HG03135 (cell line): ENCODE measurements around the gene ESAM.
"Not testable (repeated sequence)": the region's sequence is repeated elsewhere in the genome, so short reads cannot be mapped to it uniquely, and the experiment has no call there.

Experiments
- ATAC-seq: cut with Tn5 transposase; IDR thresholded peaks from one replicate; pipeline ENCODE4 v1.9.1; 2021; ENCODE audit warnings: mild to moderate bottlenecking, moderate library complexity; ENCODE audit not compliant: unreplicated experiment

ESAM gene

DNA sequence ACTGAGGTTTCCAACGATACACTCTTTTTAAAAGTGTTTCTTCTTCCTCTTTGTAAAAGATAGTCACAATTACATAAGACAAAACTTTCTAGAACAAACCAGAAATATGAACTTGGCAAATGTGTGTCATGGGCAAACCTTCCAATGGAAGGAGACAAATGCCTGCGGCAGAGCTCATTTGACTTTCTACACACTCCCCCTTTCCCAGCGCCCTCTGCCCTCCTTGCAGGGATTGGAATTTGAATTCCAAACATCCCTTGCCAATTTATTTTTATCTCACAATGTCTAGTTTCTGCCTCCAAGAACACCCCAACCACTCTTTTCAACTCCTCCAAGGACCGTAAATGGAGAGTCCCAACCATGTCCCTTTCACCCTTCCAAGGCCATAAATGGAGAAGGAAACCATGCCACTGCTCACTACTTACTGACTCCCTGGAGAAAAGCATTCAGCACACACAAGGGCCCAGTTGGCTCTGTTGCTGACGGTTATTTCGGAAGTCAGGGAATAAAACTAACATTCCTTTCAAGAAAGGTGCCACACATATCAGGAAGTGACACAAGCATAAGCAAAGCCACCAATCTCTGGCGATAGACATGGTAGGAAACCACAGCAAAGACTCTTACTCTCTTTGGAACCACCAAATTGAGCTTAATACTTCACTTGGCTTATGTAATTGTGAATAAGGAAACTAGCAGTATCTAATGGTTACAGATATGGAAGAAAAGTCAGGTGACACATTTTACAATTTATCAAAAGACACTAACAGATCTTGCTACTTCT is 15.0 kb upstream of the ESAM start:
- no peak for ATAC-seq

DNA sequence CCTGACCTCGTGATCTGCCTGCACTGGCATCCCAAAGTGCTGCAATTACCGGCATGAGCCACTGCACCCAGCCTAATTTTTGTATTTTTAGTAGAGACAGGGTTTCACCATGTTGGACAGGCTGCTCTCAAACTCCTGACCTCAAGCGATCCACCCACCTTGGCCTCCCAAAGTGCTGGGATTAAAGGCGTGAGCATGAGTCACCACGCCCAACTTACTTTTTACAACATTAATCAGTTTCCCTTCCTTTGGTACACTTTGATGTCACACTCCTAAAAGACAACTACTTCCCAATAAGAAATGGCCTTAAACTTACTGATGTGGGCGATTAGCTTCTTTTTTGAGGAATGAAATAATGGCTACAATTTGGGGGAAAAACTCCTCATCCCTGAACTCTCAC is 8.9 kb upstream of the ESAM start:
- not testable (repeated sequence) for ATAC-seq

DNA sequence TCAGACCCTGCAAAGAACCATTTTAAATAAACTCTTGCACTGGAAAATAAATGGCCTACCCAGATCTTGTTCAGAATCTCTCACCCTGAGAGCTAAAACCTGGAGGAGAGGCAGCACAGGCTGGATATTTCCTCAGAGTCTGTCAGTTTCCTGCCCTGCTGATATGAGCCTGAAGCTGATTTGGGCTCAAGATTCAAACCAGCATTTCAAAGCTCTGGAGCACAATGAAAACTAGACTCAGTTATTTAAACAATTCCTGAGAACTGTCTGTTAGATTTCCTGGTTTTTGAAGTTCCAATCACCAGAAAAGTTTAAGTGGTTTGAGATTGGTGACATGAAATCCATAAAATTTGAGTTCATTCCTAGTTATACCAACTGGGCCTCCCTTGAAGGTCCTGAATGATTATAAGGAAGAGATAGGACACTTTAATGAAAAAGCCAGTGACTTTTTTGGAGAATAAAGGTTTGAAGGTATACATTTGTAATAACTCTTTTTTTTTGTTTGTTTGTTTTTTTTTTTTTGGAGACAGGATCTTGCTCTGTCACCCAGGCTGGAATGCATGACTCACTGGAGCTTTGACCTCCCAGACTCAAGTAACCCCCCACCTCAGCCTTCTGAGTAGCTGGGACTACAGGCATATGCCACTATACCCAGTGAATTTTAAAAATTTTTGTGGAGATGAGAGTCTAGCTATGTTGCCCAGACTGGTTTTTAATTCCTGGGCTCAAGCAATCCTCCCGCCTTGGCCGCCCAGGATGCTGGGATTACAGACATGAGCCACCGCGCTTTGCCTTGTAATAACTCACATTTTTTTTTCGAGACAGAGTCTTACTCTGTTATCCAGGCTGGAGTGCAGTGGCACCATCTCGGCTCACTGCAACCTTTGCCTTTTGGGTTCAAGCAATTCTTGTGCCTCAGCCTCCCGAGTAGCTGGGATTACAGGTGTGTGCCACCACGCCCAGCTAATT is 8.0 kb upstream of the ESAM start:
- ATAC-seq = no peak

DNA sequence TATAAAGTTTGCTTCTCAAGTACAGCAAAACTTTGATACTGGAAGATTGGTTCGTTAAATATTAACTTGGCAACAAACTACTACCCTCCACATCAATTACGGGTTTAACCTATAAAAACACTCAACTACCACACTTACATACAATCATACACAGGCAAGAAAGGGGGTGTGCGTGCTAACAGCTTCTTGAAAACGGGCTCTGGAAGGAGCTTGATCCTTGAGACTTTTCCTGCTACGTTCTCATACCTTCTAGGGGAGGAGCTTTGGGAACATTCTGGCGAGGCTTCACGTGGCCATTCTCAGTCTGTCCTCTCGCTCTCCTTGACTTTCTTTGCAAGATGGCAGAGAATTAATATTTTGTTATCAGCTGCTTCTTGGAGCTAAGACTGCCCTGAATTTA is 6.8 kb upstream of the ESAM start:
- no peak for ATAC-seq

DNA sequence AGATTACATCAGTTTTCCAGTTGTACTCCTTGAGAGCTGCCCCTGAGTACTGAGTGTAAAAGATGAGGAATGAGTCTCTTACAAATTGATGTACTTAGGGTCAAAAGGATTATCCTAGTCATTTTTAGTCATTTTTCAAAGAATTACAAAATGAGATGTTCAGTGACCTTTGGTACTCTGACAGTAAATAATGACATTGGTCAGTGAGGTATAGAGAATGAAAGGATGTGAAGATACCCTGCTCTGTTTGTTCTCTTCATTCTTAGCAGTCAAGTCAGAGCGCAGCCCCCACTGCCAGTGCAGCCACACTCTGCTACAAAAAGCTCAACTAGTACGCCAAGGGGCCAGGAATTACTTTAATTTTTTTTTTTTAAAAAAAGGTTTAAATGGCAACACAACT is 4.1 kb upstream of the ESAM start:
- no peak for ATAC-seq

DNA sequence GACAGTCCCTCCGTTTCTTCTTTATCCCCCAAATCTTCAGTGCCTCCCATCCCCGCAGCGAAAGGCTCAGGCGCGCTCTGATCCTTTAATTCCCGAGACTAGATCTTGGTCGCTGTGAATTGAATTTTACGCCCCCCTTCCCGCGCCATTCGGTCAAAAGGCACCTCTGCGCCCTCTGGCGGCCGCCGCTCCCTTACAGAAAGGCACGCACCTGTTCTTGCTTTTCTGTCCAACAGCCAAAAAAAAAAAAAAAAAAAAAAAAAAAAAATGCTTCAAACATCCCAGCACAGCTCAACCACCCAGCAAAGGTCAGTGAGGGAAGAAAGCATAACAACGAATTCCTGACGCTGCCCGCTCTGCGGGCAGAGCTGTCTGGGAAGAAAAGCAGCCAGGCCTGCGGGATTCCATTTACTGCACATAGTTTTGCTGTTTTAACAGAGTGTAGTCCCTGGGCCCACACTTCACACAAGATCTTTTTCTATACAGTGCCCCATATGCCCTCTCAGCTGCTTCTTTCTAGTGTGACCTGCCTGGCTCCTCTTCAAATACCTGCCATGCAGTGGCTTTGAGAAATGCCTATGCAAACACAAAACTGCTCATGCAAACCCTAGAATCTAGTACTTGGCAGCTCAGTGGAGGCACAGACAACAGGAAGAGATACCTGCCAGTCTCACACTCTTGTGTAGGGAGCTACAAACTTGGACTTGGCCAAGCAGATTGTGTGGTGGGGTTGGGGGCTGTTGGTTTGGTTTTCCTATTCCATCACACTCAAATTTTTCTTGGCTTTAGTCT is 1.3 kb upstream of the ESAM start:
- peak; percentile 13 for ATAC-seq

DNA sequence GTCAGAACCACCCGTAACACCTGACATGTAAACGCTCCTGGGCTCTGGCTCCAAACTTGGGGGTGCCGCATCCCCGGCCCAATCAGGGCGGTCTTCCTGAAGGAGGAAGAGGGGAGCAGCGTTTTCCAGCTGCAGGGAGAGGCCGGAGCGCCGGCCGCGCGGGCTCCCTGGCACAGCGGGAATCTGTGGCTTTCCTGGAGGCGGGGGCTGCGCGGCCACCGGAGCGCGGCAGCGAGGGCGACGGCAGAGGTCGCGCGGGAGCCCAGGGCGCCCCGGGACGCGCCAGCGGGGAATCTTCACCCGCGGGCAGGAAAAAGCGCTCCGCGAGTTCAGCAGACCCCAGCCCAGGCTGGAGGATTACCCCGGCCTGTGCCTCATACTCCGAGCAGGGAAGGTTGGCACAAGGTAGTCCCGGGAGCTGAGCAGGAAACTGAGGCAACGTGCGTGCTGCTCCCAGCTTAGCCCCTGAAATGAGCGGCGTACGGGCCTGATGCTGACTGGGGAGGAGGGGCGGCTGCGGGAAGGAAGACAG is 600 bp upstream of the ESAM start:
- ATAC-seq = peak; percentile 9

DNA sequence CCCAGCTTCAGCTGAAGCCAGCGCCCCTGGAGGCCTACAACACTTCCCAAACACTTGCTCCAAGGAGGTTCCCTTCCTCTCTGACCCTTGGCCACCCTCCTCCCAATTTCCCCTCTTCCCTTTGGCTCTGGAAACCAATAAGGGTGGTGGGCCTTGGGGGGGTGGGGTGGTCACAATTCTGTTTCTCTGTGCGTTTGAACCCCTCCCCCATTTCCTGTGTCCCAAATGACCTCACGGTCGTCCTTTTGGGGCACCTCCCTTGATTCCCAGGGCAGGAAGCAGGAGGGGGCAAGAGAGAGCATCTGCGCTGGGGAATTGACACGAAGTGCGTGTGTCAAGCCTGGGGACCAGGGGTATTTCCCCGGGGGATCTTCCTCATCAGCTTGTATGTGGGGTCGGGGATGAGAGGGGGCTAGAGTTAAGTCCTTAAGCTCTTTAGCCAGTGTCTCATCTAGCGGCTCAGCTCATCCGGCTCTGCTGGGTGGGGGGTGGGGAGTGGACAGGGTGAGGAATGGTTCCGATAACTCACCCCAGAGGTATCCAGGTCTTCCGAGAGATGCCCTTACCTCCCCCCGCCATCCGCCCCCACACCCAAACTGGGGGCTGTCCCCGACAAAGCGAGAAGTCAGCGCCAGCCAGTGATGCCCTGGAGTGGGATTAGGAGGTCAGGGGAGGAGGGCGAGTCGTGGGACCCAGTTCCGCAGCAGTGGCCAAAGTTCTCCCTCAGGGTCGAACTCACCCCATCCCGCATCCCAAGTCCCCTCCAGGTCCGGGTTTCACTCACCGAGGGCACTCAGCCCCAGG is 587 bp downstream of the ESAM start:
- no peak for ATAC-seq

DNA sequence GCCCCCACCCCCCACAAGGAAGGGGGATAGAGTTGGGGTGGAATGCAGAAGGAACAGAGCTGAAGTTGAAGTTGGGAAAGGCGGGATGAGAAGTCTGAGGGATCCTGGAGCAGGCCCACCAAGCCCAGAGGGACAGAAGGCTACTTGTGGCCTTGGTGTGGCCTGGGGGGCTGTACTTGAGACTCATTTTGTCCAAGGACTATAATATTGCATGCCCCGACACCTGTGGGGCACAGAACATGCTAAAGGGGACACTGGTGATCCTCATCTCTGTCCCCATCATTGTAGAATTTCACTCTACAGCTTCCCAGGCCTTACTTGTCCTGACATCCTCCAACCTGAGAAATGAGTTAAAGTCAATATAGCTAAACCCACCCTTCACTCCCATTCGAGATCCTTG is 1.3 kb downstream of the ESAM start:
- ATAC-seq = no peak

DNA sequence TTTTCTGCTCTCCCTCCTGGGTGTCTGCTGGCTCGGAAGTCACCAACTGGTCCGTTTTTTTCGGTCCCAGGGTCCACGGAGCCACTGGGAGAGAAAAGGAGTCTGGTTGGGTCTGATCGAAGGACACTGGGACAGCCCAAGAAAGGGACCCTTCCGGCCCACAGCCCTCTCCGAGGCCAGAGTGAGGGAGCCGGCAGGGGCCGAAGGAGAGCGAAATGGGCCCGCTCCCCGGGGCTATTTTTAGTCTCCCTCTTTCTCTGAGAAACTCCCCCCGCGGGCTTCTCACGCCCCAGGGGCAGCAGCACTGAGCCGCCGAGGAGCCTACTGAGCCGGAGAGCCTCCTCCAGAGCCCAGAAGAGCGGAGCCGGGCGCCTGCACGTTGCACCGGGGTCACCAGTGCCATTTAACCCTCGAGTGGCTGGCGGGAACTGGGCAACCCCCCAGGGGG is 1.9 kb downstream of the ESAM start:
- peak; percentile 30 for ATAC-seq

DNA sequence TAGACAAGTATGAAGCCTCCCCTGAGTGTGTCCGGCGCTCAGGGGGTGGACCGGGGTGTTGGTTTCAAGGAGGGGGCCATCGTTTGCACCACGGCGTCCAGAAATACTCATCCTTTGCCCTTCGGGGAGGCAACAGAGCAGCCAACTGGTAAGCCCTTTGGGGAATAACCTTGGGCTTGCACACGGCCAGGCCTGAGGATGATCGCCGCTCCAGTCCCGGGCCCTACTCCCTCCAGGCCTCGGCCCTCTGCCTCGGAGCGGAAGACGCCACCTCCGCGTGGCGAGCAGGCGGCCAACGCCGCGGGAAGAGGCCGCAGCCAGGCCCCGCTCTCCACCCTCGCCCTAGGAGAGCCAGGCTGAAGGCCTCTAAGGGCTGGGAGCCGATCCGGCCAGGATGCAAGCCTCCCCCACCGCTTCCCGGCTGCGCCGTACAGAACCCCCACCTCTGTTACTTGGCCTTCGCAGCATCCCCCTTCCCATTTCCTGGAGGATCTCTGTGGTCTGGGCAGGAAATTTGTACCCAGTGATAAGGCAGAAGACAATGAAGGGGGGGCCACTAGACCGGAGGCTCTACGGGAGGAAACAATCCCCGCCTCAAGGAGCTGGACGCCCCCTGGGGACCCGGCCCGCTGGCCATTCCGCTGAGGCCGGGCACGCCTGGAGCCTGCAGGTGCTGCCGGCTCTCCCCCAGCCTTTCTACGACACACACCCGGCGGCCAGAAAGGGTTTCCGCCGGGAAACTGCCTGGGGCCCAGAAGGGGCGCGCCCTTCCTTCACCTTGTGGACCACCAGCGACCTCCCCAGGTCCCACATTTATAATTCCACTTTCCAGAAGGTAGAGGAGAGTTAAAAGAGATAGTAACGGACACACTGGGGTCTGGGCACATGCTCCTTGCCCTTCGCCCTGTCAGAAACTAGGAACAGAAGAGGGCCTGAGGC is 2.6 kb downstream of the ESAM start:
- no peak for ATAC-seq

DNA sequence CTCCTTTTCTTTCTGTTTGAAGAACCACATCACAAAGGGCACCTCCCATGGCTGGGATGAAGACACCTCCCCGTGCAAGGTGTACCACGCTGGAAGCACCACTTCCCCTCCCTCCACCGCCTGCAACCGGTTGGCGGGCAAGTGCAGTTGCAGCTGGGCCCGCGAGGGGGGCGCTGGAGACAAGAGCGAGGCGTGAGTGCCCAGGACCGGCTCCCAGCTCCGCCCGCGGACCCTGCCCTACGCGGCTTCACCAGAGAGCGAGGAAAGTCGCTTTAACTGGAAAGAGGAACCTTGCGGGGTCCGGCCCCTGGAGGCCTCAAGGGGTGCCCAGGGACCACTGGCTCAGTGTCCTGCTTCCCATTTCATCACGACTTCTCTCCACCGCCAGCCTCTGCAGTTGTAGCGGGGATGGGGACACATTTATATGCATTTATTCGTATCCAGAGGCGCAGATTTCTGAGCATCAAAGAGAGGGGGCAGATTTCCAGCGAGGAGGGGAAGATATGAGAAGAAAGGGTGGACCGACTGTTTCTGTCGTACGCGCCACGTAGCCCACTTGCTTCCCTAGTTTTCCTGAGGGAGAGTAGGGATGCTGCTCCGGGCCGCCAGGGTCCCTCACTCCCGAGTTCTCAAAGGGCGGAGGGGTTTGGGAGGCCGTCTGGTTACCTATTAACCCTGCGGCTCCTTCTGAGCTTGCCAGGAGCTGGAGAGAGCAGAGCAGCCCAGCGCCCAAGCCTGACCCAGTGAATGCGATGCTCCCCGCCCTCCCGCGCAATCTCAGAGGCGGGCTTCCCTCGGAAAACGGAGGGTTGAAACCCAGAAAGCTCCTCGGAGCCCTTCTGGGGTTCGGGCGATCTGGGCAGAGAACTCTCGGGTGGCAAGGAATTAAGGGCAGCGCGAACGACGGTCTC is 3.5 kb downstream of the ESAM start:
- peak; percentile 64 for ATAC-seq

DNA sequence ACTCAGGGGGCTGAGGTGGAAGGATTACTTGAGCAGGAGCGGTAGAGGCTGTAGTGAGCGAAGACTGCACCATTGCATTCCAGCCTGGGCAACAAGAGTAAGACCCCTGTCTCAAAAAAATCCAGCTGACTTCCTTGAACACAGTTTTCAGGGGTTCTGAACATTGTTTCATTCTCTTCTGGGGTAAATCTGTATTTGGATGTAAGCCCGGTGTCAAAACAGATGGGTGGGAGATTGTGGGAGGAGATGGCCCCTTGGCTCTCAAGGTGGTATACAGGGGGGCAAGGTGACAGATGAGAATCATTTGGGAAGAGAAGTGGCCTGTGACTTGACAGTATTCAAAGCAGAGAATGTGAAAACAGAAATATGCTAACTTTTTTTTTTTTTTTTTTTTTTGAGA is 4.8 kb downstream of the ESAM start:
- no peak for ATAC-seq

DNA sequence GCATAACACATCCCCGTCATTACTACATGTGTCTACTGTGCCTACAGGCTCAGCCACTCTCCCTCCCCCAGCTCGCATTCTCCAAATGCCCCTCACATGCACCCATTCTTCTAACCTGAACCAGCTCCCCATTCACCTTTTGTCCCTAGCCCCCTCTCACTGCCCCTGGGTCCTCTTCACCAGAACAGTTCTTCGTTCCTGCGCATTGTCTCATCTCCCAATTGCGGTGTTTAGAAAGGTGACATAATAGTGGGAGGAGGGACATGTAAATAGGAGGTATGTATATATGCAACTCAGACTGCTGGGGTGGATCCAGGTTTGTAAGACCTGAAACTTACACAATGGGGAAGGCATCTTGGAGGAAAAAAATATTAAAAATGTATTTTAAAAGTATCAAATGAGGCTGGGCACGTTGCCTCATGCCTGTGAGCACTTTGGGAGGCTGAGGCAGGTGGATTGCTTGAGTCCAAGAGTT is 5.3 kb downstream of the ESAM start:
- no peak for ATAC-seq

DNA sequence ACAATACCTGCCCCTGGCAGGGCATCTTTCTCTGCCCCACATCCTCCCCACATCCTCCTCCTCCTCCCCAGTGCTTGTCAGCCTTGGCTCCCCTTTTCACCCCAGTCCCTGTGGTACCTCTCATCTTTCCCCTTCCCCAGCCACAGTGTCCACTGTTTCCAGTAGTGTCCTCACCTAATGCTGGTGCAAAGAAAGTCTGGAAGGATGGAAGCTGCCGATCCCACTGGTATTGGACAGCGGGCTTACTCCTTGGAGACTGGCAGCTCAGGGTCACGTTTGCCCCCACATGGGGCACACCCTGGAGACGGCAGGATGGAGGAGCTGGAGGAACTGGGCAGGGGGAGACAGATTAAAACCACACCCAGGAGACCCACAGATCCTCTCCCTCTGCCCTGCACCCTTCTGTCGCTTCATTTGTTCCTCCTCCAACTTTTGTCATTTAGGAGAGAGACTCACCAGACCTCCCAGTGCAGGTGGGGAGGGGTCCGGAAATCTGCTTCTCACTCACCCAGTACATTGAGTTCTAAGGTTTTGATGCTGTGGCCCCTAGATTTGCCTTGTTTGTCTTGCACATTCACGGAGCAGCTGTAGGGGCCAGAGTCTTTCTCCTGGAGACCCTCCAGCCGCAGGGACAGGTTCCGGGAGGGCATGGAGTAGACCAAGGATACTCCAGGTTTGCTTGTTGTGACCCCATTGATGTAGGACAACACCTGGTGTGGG is 5.9 kb downstream of the ESAM start:
- no peak for ATAC-seq

DNA sequence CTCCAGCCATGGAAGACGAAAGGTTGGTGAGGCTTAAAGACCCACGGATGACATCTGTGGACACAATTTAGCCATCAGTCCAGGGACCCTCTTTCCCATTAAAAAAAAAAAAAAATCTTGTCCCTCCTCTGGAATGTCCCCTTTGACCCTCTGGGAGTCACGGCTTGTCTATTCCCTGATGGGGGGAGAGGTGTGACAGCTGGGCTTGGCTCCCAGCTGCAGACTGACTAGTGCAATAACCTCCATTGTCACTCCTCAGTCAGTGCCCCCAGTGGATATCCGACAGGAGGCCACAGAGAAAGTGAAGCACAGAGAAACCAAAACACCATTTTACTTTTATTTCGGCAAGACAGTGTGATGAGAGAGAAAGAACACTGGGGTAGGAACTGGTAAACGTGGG is 7.4 kb downstream of the ESAM start:
- ATAC-seq = no peak

DNA sequence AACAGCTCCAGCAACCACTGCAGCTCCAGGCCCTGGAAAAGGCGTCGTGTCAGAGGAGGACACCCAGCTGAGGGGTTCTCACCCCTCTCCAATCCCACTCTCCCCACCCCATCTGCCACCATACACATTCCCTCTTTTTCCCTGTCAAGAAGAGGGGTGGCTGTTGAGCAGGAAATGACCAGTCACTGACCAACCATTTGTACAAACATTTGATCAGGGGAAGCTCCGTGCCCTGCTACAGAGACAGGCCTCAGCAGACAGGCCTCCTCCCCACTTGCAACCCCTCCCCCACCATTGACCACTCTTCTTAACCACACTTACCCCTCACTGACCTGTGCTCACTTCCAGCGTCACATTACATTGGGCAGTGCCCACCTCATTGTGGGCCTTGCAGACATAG is 7.8 kb downstream of the ESAM start:
- no peak for ATAC-seq
